ENCODE data around the gene SRP68. TPM values are rescaled to one million over a fixed set of nuclear protein-coding genes. Genes with fewer than 3 reads are reported as not detected.
A peak's percentile ranks its signal among the peaks of the same experiment; 100 is the strongest.

The SRP68 gene
- total and polyA plus RNA-seq, 2 of the 4 experiments (the other 2 are of a cell fraction), result 47.1 to 82.6 TPM

- Histone ChIP-seq H3K27ac (ENCODE audit: insufficient read depth, low read length) (no peak overlapping the region), H2AFZ (replicated peaks; ENCODE audit: low read length, poor library complexity) (peak overlapping the region; percentile 49), H3K18ac (ENCODE audit: low read depth, low read length) (no peak overlapping the region), H3K23ac (ENCODE audit: low read depth, low read length) (no peak overlapping the region), H3K14ac (replicated peaks; ENCODE audit: low read depth, low read length) (no peak overlapping the region), H3K9me1 (ENCODE audit: insufficient read depth, low read length) (no peaks in the 10 kb centered on the region), H4K8ac (ENCODE audit: low read depth in 2 of 2, low read length in 2 of 2) (no peak overlapping the region), H2BK15ac (ENCODE audit: low read depth, low read length) (no peak overlapping the region), H3K9ac (ENCODE audit: low read depth, low read length) (no peak overlapping the region), H3K4me2 (ENCODE audit: low read depth, low read length) (no peak overlapping the region), H2AK9ac (replicated peaks; ENCODE audit: low read depth, low read length, poor library complexity) (no peak overlapping the region), H3K9me3 (ENCODE audit: control insufficient read depth, insufficient read depth, low read length) (no peaks in the 10 kb centered on the region), H3K4me1 (ENCODE audit: control insufficient read depth, insufficient read depth, low read length) (no peaks in the 10 kb centered on the region), H3K36me3 (ENCODE audit: control insufficient read depth, insufficient read depth, low read length) (peaks cover 78% of the 10 kb centered on the region), H3K79me1 (ENCODE audit: low read depth in 1 of 2, low read length in 2 of 2) (peaks cover 0 to 7% of the 10 kb centered on the region in 2 experiments; a peak in 1 of 4 replicates), H3K4me3 (ENCODE audit: insufficient read depth, low read depth, low read length) (no peak overlapping the region), H4K91ac (ENCODE audit: insufficient read depth, low read depth, low read length) (no peak overlapping the region), H3K27me3 (ENCODE audit: control insufficient read depth, insufficient read depth, low read length) (no peaks in the 10 kb centered on the region), H2BK5ac (ENCODE audit: low read depth, low read length, poor library complexity, severe bottlenecking) (no peak overlapping the region), H3K4ac (ENCODE audit: low read depth, low read length) (no peak overlapping the region), H4K5ac (ENCODE audit: low read depth, low read length) (no peak overlapping the region), H2BK20ac (ENCODE audit: low read depth, low read length) (no peak overlapping the region), H3K56ac (ENCODE audit: extremely low read depth, insufficient read depth, low read length) (no peak overlapping the region), H2AK5ac (ENCODE audit: low read depth, low read length) (no peak overlapping the region), H2BK120ac (ENCODE audit: low read depth, low read length) (no peak overlapping the region), H4K20me1 (ENCODE audit: insufficient read depth, low read length) (no peaks in the 10 kb centered on the region; the same call in 1 of the 2 replicates)
- dilution Hi-C loops (cut with HindIII; ENCODE audit: low sequenced_read_pairs, unreplicated experiment) (no loop called here), in situ Hi-C loops (cut with MboI; ENCODE audit: low sequenced_read_pairs) (no loop called here), intact Hi-C loops (cut with micrococcal nuclease) (no loop called here)
- DNase-seq, result no peak
- no peak for TF ChIP-seq POLR2A (IDR thresholded peaks at IDR 0.05; ENCODE audit: low read depth, low read length)
- no peak for TF ChIP-seq RAD21 (IDR thresholded peaks at IDR 0.05; ENCODE audit: low read length)
- no peak for TF ChIP-seq NFE2L2 (IDR thresholded peaks at IDR 0.05; ENCODE audit: low read depth, low read length)
- TF ChIP-seq, protein P1, sequence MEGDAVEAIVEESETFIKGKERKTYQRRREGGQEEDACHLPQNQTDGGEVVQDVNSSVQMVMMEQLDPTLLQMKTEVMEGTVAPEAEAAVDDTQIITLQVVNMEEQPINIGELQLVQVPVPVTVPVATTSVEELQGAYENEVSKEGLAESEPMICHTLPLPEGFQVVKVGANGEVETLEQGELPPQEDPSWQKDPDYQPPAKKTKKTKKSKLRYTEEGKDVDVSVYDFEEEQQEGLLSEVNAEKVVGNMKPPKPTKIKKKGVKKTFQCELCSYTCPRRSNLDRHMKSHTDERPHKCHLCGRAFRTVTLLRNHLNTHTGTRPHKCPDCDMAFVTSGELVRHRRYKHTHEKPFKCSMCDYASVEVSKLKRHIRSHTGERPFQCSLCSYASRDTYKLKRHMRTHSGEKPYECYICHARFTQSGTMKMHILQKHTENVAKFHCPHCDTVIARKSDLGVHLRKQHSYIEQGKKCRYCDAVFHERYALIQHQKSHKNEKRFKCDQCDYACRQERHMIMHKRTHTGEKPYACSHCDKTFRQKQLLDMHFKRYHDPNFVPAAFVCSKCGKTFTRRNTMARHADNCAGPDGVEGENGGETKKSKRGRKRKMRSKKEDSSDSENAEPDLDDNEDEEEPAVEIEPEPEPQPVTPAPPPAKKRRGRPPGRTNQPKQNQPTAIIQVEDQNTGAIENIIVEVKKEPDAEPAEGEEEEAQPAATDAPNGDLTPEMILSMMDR (conservative IDR thresholded peaks at IDR 0.05; ENCODE audit: low read depth, low read length), result no peak
- no peak for TF ChIP-seq CHD1 (IDR thresholded peaks at IDR 0.05; ENCODE audit: low read depth, low read length)
- no peak for TF ChIP-seq RFX5 (IDR thresholded peaks at IDR 0.05; ENCODE audit: low read depth, low read length)
- no peak for TF ChIP-seq CEBPB (IDR thresholded peaks at IDR 0.05; ENCODE audit: low read depth, low read length)
- no peak for TF ChIP-seq RCOR1 (IDR thresholded peaks at IDR 0.05; ENCODE audit: insufficient replicate concordance, low read length)
- TF ChIP-seq, protein P2, sequence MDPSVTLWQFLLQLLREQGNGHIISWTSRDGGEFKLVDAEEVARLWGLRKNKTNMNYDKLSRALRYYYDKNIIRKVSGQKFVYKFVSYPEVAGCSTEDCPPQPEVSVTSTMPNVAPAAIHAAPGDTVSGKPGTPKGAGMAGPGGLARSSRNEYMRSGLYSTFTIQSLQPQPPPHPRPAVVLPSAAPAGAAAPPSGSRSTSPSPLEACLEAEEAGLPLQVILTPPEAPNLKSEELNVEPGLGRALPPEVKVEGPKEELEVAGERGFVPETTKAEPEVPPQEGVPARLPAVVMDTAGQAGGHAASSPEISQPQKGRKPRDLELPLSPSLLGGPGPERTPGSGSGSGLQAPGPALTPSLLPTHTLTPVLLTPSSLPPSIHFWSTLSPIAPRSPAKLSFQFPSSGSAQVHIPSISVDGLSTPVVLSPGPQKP (IDR thresholded peaks at IDR 0.05; ENCODE audit: borderline replicate concordance, low read depth, low read length), result no peak
- TF ChIP-seq MXI1 (IDR thresholded peaks at IDR 0.05; ENCODE audit: borderline replicate concordance, low read depth, low read length), result no peak
- no peak for TF ChIP-seq FOS (IDR thresholded peaks at IDR 0.05; ENCODE audit: low read depth, low read length)
- ATAC-seq (ENCODE audit: low read depth), result no peak
- 97% methylated on average over 11 of the region's 25 CpGs; no CpG with 5 or more reads in 1 of the 2 experiments for WGBS, 2 experiments (ENCODE audit: extremely low coverage in 2 of 2, insufficient read length in 1 of 2)
- no TSS peak for BruUV-seq (replicated peaks)
- POLR2A ChIA-PET (ENCODE audit: unreplicated experiment), result no interaction called here
- CTCF ChIA-PET, result no interaction called here
Measured at GRCh38 chr17:76088041-76088867, 15.9 kb upstream of the SRP68 start.

All from IMR-90 (cell line).